Sigmoid colon (tissue), 4 donors: ENCODE data around the gene NEDD9.

Source experiments
- EP300 ChIP-seq, 4 donors: sonication (generic); formaldehyde crosslinking; IDR thresholded peaks; one replicate each; pipeline ENCODE4 v1.6.1; 2017; ENCODE audit warnings: antibody characterized with exemption in 4 of 4
- POLR2A ChIP-seq, 2 donors: fragments of 450-650 bp; IDR thresholded peaks; one replicate each; pipeline ENCODE4 v1.6.1; 2016; ENCODE audit warnings: antibody characterized with exemption in 2 of 2, mild to moderate bottlenecking in 2 of 2, moderate library complexity in 2 of 2
- POLR2AphosphoS5 ChIP-seq, 4 donors: sonication (generic); formaldehyde crosslinking; IDR thresholded peaks; one replicate each; pipeline ENCODE4 v1.6.1; 2017; ENCODE audit warnings: antibody characterized with exemption in 4 of 4
- TF ChIP-seq, protein P1 (sequence below), 4 experiments: fragments of 450-650 bp in 3 of 4; fragments of 200-600 bp in 1 of 4; IDR thresholded peaks; one replicate each; pipeline ENCODE4 v1.5.1; 2016 to 2019; ENCODE audit warnings: antibody characterized with exemption in 4 of 4, mild to moderate bottlenecking in 3 of 4, moderate library complexity in 2 of 4

DNA sequence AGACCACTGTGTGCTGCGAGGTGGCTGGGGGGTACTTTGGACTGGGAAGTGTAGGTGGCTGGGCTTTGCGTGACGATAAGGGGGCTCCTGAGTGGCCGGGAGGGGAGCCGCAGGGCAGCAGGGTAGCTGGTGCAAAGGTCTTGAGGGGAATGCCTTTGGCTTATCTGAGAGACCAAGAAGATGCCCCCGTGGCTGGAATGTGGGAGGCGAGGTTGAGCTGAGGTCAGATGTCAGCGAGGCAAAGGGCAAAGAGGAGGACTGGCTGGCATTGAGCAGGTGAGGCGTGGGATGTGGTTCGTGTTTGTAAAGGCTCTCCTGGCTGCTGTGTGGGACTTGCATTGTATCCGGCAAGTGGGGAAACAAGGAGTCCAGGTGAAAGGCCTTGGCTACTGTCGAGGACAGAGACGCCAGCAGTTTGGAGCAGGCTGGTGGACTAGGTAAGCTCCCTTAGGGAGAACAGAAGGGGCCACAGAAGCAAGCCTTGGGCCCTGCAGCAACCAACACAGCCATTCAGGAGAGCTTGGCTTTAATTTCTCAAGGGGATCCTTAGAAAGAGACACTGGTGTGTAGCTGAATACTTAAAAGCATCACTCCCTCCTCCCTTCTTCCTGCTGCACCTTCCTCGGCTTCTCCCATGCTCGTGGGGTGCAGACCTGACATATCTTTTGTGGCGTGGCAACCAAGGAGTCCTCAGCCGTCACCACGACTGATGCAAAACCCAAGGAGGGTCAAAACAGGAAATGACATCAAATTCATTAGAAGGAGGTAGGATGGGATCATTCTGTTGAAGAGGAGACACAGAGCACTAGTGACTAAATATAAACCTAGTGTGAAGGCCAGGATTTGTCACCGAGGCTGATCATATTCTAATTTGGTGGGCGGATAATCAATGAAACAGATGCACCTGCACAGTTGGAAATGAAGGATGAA, 67.5 kb downstream of the NEDD9 start:
- TF ChIP-seq, protein P1, sequence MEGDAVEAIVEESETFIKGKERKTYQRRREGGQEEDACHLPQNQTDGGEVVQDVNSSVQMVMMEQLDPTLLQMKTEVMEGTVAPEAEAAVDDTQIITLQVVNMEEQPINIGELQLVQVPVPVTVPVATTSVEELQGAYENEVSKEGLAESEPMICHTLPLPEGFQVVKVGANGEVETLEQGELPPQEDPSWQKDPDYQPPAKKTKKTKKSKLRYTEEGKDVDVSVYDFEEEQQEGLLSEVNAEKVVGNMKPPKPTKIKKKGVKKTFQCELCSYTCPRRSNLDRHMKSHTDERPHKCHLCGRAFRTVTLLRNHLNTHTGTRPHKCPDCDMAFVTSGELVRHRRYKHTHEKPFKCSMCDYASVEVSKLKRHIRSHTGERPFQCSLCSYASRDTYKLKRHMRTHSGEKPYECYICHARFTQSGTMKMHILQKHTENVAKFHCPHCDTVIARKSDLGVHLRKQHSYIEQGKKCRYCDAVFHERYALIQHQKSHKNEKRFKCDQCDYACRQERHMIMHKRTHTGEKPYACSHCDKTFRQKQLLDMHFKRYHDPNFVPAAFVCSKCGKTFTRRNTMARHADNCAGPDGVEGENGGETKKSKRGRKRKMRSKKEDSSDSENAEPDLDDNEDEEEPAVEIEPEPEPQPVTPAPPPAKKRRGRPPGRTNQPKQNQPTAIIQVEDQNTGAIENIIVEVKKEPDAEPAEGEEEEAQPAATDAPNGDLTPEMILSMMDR (IDR thresholded peaks at IDR 0.05) = no peak
- no peak for TF ChIP-seq POLR2AphosphoS5 (IDR thresholded peaks at IDR 0.05)
- TF ChIP-seq POLR2A (IDR thresholded peaks at IDR 0.05) = no peak
- no peak for TF ChIP-seq EP300 (IDR thresholded peaks at IDR 0.05)
